Brain microvascular endothelial cell (primary cell): ENCODE data around the gene CCNB1.

Source experiments
- DNase-seq: peaks from one replicate; pipeline ENCODE4 v3.0.0-alpha.2; 2020
- H3K27ac ChIP-seq: fragments of 250-450 bp; sonication (Bioruptor Pico); 2 replicates; pipeline ENCODE4 v1.5.1; 2020; ENCODE audit warnings: mild to moderate bottlenecking, moderate library complexity
- H3K27me3 ChIP-seq: fragments of 250-450 bp; sonication (Bioruptor Pico); replicated peaks from 2 replicates; pipeline ENCODE4 v1.5.1; 2020; ENCODE audit warnings: mild to moderate bottlenecking
- H3K36me3 ChIP-seq: fragments of 250-450 bp; sonication (Bioruptor Pico); replicated peaks from 2 replicates; pipeline ENCODE4 v1.5.1; 2020; ENCODE audit warnings: mild to moderate bottlenecking
- H3K4me3 ChIP-seq: 2 replicates; pipeline ENCODE4 v1.5.1; 2011; ENCODE audit warnings: low read depth, mild to moderate bottlenecking, control low read depth, low read length, moderate library complexity
- in situ Hi-C: cut with HindIII; loops from 2 replicates; pipeline ENCODE4 v1.10.0; 2017; ENCODE audit warnings: low sequenced_read_pairs, low pct_ligation_motif_present
- TF ChIP-seq, protein P1 (sequence below): IDR thresholded peaks from 2 replicates; pipeline ENCODE4 v1.5.1; 2011; ENCODE audit warnings: low read depth, mild to moderate bottlenecking, moderate library complexity, low read length, control low read depth, inconsistent platforms; ENCODE audit errors: missing control alignments

Gene CCNB1

DNA sequence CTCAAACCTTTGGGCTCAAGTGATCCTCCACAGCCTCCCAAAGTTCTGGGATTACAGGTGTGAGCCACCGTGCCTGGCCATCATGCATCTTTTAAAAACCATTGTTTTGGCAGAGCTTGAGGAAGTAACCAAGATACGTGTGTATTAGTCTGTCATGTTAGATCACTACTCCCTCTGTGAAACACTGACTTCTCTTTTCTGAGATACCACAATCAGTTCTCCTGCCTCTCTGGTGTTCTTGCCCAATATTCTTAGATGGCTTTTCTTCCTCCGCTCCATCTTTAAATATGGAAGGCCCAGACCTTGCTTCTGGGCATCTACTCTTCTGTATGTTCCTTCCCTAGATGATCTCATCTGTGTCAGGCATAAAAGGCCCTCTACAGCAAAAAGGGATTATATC lies 14.2 kb upstream of the CCNB1 start:
- in situ Hi-C loops = no loop called here
- no peak for DNase-seq

DNA sequence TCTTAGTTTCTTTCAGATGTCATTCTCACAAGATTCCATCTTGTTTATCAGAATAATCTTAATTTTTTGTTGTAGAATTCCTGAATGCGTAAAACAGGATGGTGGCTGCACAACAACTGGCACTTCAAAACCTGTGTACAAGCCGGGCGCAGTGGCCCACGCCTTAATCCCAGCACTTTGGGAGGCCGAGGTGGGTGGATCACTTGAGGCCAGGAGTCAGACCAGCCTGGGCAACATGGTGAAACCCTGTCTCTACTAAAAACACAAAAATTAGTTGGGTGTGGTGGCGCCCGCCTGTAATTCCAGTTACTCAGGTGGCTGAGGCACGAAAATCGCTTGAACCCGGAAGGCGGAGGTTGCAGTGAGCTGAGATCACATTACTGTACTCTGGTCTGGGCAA lies 10.5 kb upstream of the CCNB1 start:
- TF ChIP-seq, protein P1, sequence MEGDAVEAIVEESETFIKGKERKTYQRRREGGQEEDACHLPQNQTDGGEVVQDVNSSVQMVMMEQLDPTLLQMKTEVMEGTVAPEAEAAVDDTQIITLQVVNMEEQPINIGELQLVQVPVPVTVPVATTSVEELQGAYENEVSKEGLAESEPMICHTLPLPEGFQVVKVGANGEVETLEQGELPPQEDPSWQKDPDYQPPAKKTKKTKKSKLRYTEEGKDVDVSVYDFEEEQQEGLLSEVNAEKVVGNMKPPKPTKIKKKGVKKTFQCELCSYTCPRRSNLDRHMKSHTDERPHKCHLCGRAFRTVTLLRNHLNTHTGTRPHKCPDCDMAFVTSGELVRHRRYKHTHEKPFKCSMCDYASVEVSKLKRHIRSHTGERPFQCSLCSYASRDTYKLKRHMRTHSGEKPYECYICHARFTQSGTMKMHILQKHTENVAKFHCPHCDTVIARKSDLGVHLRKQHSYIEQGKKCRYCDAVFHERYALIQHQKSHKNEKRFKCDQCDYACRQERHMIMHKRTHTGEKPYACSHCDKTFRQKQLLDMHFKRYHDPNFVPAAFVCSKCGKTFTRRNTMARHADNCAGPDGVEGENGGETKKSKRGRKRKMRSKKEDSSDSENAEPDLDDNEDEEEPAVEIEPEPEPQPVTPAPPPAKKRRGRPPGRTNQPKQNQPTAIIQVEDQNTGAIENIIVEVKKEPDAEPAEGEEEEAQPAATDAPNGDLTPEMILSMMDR = no peak
- Histone ChIP-seq H3K27ac (no peak overlapping the region), H3K27me3 (no peaks in the 10 kb centered on the region), H3K36me3 (no peaks in the 10 kb centered on the region), H3K4me3 (no peak overlapping the region)
- in situ Hi-C loops = no loop called here
- no peak for DNase-seq

More for the DNA sequence above, 14.2 kb upstream of the CCNB1 start:
- Histone ChIP-seq H3K27ac (no peak overlapping the region), H3K4me3 (no peak overlapping the region), H3K27me3 (no peaks in the 10 kb centered on the region), H3K36me3 (no peaks in the 10 kb centered on the region)
- TF ChIP-seq, protein P1 = no peak

- no peaks in the 10 kb centered on the region for H3K36me3 ChIP-seq
- no peak for DNase-seq
- in situ Hi-C loops = no loop called here
- no peaks in the 10 kb centered on the region for H3K27me3 ChIP-seq
- TF ChIP-seq, protein P1 = no peak
- no peak overlapping the region for H3K4me3 ChIP-seq
- no peak overlapping the region for H3K27ac ChIP-seq
These were observed 8.9 kb upstream of the CCNB1 start for GRCh38 chr5:69158039-69158438.

GRCh38 chr5:69160651-69161050 lies 6.3 kb upstream of the CCNB1 start:
- in situ Hi-C loops = no loop called here
- Histone ChIP-seq H3K27me3 (no peaks in the 10 kb centered on the region), H3K4me3 (no peak overlapping the region), H3K27ac (no peak overlapping the region), H3K36me3 (no peaks in the 10 kb centered on the region)
- TF ChIP-seq, protein P1 = no peak
- no peak for DNase-seq

DNA sequence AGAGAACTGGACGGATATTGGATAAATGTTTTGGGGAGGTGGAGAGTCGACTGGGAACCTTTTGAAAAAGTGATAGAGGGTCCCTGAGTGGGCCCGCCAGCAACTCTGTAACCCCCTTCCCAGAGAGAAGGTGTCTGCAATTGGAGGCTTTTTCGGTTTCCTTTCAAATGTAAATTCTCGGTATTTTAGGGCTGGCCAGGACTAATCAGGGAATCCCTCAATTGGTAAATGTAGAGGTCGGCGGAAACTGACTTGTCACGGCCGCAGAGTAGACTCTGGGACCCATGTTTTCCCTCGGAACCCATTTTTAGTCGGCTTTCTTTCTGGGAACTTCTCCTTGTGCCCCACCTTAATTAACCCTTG lies 524 bp downstream of the CCNB1 start:
- TF ChIP-seq, protein P1 = no peak
- peak overlapping the region; percentile 52 for H3K27ac ChIP-seq
- peak overlapping the region; percentile 75 for H3K4me3 ChIP-seq
- H3K36me3 ChIP-seq = peaks cover 6% of the 10 kb centered on the region
- H3K27me3 ChIP-seq = no peaks in the 10 kb centered on the region
- in situ Hi-C loops = no loop called here
- DNase-seq = peak; percentile 6

DNA sequence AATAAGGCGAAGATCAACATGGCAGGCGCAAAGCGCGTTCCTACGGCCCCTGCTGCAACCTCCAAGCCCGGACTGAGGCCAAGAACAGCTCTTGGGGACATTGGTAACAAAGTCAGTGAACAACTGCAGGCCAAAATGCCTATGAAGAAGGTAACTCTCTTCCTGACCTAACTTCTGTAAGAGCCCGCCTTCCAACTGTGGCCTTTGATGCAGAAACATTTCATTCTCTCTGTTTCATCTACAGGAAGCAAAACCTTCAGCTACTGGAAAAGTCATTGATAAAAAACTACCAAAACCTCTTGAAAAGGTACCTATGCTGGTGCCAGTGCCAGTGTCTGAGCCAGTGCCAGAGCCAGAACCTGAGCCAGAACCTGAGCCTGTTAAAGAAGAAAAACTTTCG lies 979 bp downstream of the CCNB1 start:
- Histone ChIP-seq H3K27ac (no peak overlapping the region), H3K4me3 (peak overlapping the region; percentile 75), H3K27me3 (no peaks in the 10 kb centered on the region), H3K36me3 (peaks cover 6% of the 10 kb centered on the region)
- no peak for DNase-seq
- TF ChIP-seq, protein P1 = no peak
- in situ Hi-C loops = no loop called here
